H1 (cell line): ENCODE results near the gene P3H3. TPM values are rescaled to one million over a fixed set of nuclear protein-coding genes. Genes with fewer than 3 reads are reported as not detected.

Experiments used
- ASH2L ChIP-seq: fragments of 200-600, 300-600 bp; sonication (generic); IDR thresholded peaks from one replicate; pipeline ENCODE4 v1.7.1; 2017; ENCODE audit warnings: low read length
- CHD1 ChIP-seq: IDR thresholded peaks from 2 replicates; pipeline ENCODE4 v1.6.1; 2012; ENCODE audit warnings: low read depth, low read length, improper control_type of control experiment
- GTF2F1 ChIP-seq: IDR thresholded peaks from 2 replicates; pipeline ENCODE4 v1.6.1; 2012; ENCODE audit warnings: low read depth, low read length, improper control_type of control experiment, borderline replicate concordance
- NRF1 ChIP-seq: IDR thresholded peaks from 2 replicates; pipeline ENCODE4 v1.6.1; 2011; ENCODE audit warnings: mild to moderate bottlenecking, low read depth, low read length, improper control_type of control experiment
- RAD21 ChIP-seq, 2 experiments: IDR thresholded peaks in 1 of 2; conservative IDR thresholded peaks in 1 of 2; 2 replicates each; pipeline ENCODE4 v1.6.1; 2011; ENCODE audit warnings: low read depth in 2 of 2, low read length in 2 of 2, improper control_type of control experiment in 1 of 2, inconsistent platforms in 1 of 2, mild to moderate bottlenecking in 1 of 2, moderate library complexity in 1 of 2
- TBP ChIP-seq: IDR thresholded peaks from 2 replicates; pipeline ENCODE4 v1.6.1; 2011; ENCODE audit warnings: low read depth, low read length, improper control_type of control experiment
- YY1 ChIP-seq: IDR thresholded peaks from 2 replicates; pipeline ENCODE4 v1.6.1; 2011; ENCODE audit warnings: low read depth, mild to moderate bottlenecking, low read length
- polyA plus RNA-seq, 7 experiments: library from polyadenylated mRNA; depleted of rRNA in 3 of 7; stranded (reverse) in 5 of 7; unstranded in 2 of 7; fragments of >200 nt in 5 of 7; fragments of 200-250 nt in 2 of 7; gene quantifications; 1 replicate in 5 of 7; 2 replicates in 1 of 7; 4 replicates in 1 of 7; pipeline versions ENCODE4 v1.2.1 to v1.2.3, GENCODE V29; 2011 to 2013; ENCODE audit warnings: missing spikeins in 2 of 7, mixed read lengths in 2 of 7
- total RNA-seq: library from RNA; stranded (reverse); fragmentation: NEBNext Ultra II Directional; extraction: Animal tissue kit (Norgen Biotek cat#: 25700); gene quantifications from 2 replicates; pipeline ENCODE4 v1.2.1, GENCODE V29; 2021
- TF ChIP-seq, protein P1 (sequence below): IDR thresholded peaks from 2 replicates; pipeline ENCODE4 v1.6.1; 2012; ENCODE audit warnings: inconsistent platforms

The P3H3 gene
- total and polyA plus RNA-seq, 2 of the 8 experiments (the other 6 are each of a cell fraction or from before 2014, with no cell fraction given): 22.9 to 43.5 TPM

DNA sequence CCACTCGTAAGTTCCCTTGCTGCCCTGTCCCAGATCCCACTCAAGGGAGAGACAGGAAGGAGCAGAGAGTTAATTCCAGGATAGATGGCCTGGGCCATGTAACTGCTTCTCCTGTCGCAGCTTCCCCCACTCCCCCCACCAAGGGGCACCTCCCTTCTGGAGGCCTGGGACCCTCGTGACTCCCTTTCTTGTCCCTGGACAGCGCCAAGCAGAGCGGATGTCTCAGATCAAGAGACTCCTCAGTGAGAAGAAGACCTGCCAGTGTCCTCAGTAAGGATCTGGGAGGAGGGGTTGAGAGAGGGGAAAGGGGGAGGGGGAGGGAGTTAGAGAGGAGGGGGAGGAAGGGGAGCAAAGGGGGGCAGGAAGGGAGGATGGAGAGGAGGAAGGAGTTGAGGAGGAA is 9.6 kb upstream of the P3H3 start (continued):
- TF ChIP-seq, protein P1, sequence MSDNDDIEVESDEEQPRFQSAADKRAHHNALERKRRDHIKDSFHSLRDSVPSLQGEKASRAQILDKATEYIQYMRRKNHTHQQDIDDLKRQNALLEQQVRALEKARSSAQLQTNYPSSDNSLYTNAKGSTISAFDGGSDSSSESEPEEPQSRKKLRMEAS: no peak
- no peak for TF ChIP-seq ASH2L
- TF ChIP-seq YY1: no peak
- no peak for TF ChIP-seq CHD1
- no peak for TF ChIP-seq NRF1
- TF ChIP-seq GTF2F1: no peak
- no peak for TF ChIP-seq RAD21 (IDR thresholded peaks at IDR 0.05 in 1 of 2, conservative IDR thresholded peaks at IDR 0.05 in 1 of 2; ENCODE audit: low read depth in 2 of 2, low read length in 2 of 2)
- no peak for TF ChIP-seq TBP
- TF ChIP-seq, all 59 proteins: peak for 0
